ENCODE results near the gene NR1D1.

DNA sequence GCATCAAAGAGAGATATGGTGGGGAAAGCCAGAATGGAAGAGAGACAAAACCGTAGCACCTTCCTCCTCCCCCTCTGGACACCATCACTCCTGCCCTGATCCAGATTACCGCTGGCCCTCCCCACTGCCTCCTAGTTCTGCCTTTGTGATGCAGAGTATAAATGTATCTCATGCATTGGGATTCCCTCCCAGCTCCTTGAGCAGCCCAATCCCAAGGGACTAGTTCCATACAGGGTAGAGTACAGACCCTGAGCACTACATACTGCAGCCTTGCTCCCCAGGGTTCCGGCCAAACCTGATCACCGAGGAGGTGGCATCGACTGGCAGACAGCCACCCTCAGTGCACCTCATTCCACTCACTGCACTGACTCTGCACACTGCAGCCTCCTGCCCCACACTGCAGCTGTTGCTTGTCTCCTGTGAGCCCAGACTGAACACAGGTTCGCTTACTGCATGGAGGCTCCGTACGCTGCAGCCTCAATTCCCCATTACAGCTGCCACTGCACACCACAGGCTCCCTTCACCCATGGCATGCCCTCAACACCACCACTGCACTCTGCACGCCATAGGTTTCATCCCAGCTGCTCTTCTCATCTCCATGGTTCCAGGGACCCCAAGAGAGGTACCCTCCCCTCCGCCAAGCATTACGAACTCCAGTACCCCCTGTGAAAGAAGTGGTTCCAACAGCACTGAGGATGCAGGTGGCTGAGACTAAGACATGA lies 39.3 kb downstream of the NR1D1 start:
- TF ChIP-seq POLR2AphosphoS5 (IDR thresholded peaks at IDR 0.05; ENCODE audit: insufficient read depth in 1 of 2, low read depth in 1 of 2) (no peak), POLR2A (IDR thresholded peaks at IDR 0.05) (no peak)
- TF ChIP-seq, protein P1, sequence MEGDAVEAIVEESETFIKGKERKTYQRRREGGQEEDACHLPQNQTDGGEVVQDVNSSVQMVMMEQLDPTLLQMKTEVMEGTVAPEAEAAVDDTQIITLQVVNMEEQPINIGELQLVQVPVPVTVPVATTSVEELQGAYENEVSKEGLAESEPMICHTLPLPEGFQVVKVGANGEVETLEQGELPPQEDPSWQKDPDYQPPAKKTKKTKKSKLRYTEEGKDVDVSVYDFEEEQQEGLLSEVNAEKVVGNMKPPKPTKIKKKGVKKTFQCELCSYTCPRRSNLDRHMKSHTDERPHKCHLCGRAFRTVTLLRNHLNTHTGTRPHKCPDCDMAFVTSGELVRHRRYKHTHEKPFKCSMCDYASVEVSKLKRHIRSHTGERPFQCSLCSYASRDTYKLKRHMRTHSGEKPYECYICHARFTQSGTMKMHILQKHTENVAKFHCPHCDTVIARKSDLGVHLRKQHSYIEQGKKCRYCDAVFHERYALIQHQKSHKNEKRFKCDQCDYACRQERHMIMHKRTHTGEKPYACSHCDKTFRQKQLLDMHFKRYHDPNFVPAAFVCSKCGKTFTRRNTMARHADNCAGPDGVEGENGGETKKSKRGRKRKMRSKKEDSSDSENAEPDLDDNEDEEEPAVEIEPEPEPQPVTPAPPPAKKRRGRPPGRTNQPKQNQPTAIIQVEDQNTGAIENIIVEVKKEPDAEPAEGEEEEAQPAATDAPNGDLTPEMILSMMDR (IDR thresholded peaks at IDR 0.05): no peak

All from vagina (tissue), 2 donors.